PC-3 (cell line): ENCODE data around the gene SLC51B.

Experiments used
- CTCF ChIP-seq: fragments of 300-600 bp; sonication (generic); conservative IDR thresholded peaks from 2 replicates; pipeline ENCODE4 v1.5.1; 2017; ENCODE audit warnings: antibody characterized with exemption, low read depth, mild to moderate bottlenecking, low read length
- EZH2 ChIP-seq: fragments of 300-600 bp; sonication (generic); IDR thresholded peaks from one replicate; pipeline ENCODE4 v1.6.1; 2017; ENCODE audit warnings: antibody characterized with exemption, mild to moderate bottlenecking, low read length; ENCODE audit not compliant: unreplicated experiment

GRCh38 chr15:65062061-65062460 lies 16.9 kb downstream of the SLC51B start:
- TF ChIP-seq CTCF = no peak
- no peak for TF ChIP-seq EZH2
